Esophagus squamous epithelium (tissue), 5 donors: Measurements from ENCODE around the gene MRPS31. TPM values are rescaled to one million over a fixed set of nuclear protein-coding genes. Genes with fewer than 3 reads are reported as not detected.
A peak's percentile ranks its signal among the peaks of the same experiment; 100 is the strongest.

Experiments used
- DNase-seq: peaks from one replicate; lab custom pipeline; 2025; lab: John Stamatoyannopoulos, UW
- H3K27ac ChIP-seq, 4 donors: fragments of 200-600 bp; sonication (generic); one replicate each; pipeline ENCODE4 v1.5.1; 2016 to 2019; ENCODE audit warnings: mild to moderate bottlenecking in 1 of 4
- H3K27me3 ChIP-seq, 4 donors: fragments of 200-600 bp; sonication (generic); 1 replicate in 3 of 4; 2 replicates in 1 of 4; pipeline versions ENCODE4 v1.5.1 to v1.6.0; 2017 to 2021; ENCODE audit warnings: antibody characterized with exemption in 1 of 4
- H3K36me3 ChIP-seq, 3 donors: fragments of 200-600 bp; sonication (generic); one replicate each; pipeline ENCODE4 v1.5.1; 2016 to 2019
- H3K4me1 ChIP-seq, 3 donors: fragments of 200-600 bp; sonication (generic); one replicate each; pipeline ENCODE4 v1.5.1; 2017 to 2019
- H3K4me3 ChIP-seq, 4 donors: fragments of 200-600 bp; sonication (generic); 1 replicate in 3 of 4; 2 replicates in 1 of 4; pipeline ENCODE4 v1.5.1; 2016 to 2019; ENCODE audit warnings: mild to moderate bottlenecking in 2 of 4, moderate library complexity in 1 of 4
- H3K9me3 ChIP-seq, 3 donors: fragments of 200-600 bp; sonication (generic); one replicate each; pipeline ENCODE4 v1.5.1; 2016 to 2019
- CTCF ChIP-seq, 6 experiments: fragments of 450-650 bp in 4 of 6; fragments of 200-600 bp in 2 of 6; sonication (generic) in 2 of 6; IDR thresholded peaks; one replicate each; pipeline ENCODE4 v1.5.1; 2016 to 2019; ENCODE audit warnings: antibody characterized with exemption in 6 of 6, mild to moderate bottlenecking in 4 of 6, moderate library complexity in 4 of 6
- POLR2A ChIP-seq, 4 donors: fragments of 450-650 bp; IDR thresholded peaks; one replicate each; pipeline ENCODE4 v1.6.1; 2017; ENCODE audit warnings: antibody characterized with exemption in 4 of 4, mild to moderate bottlenecking in 4 of 4, moderate library complexity in 3 of 4
- WGBS, 2 donors: methylation state at CpG; one replicate each; pipeline ENCODE4 v1.1.5; 2018; 5-methylcytosine and 5-hydroxymethylcytosine counted together
- intact Hi-C: fragments of 100-400 bp; cut with DNase I; formaldehyde crosslinking; loops from one replicate; pipeline ENCODE4 v1.15.0; 2022
- total RNA-seq, 4 donors: library from RNA; depleted of rRNA; stranded (reverse); fragments of >200 nt; gene quantifications; one replicate each; pipeline ENCODE4 v1.1.0, GENCODE V29; 2016
- donor health status: DM: yes; HTN: yes; CAD: no.

Gene MRPS31
- 10 to 100 TPM in 3 of 4 donors, 1 to 10 TPM in 1; 8.8 to 24.2 (median 18.0) TPM for total RNA-seq

- 0% methylated on average over 24 to 26 of the region's 52 CpGs for WGBS, 2 donors
- intact Hi-C loops = no loop called here
Measured at GRCh38 chr13:40770934-40771618, at the start of gene MRPS31. TSS of gene MRPS31 (minus strand) at chr13:40771190. CDS start at chr13:40771136, 54 bp downstream.

GRCh38 chr13:40819797-40820315 is 48.9 kb upstream of the MRPS31 start:
- Histone ChIP-seq H3K27me3 (no peaks in the 10 kb centered on the region), H3K36me3 (peaks cover 0 to 8% (median 0%) of the 10 kb centered on the region in 3 donors), H3K4me1 (no peaks in the 10 kb centered on the region), H3K9me3 (peaks cover 0 to 4% (median 0%) of the 10 kb centered on the region in 3 donors), H3K4me3 (no peak overlapping the region), H3K27ac (no peak overlapping the region)
- DNase-seq = no peak
- TF ChIP-seq POLR2A (IDR thresholded peaks at IDR 0.05) = no peak
- TF ChIP-seq CTCF (IDR thresholded peaks at IDR 0.05) = no peak
- 64 to 93% methylated on average over 1 of the region's 1 CpG for WGBS, 2 donors
- intact Hi-C loops = no loop called here

More at GRCh38 chr13:40770934-40771618, at the start of gene MRPS31:
- H3K4me3 ChIP-seq = peak within 1 kb of the TSS; percentile 67 to 90 (median 78)
- H3K4me1 ChIP-seq = peaks cover 0 to 14% (median 11%) of the 10 kb centered on the region in 3 donors
- H3K9me3 ChIP-seq = no peaks in the 10 kb centered on the region
- peak in 3 of 4 donors; percentile 16 to 72 (median 16) for TF ChIP-seq POLR2A (IDR thresholded peaks at IDR 0.05)
- TF ChIP-seq CTCF (IDR thresholded peaks at IDR 0.05) = peak in 1 of 6 experiments; percentile 19
- DNase-seq = peak; percentile 85
- H3K27ac ChIP-seq = peak within 1 kb of the TSS; percentile 86 to 96 (median 92)
- no peaks in the 10 kb centered on the region for H3K27me3 ChIP-seq
- H3K36me3 ChIP-seq = peaks cover 0 to 7% (median 0%) of the 10 kb centered on the region in 3 donors

- Histone ChIP-seq H3K27me3 (no peaks in the 10 kb centered on the region), H3K4me1 (no peaks in the 10 kb centered on the region), H3K9me3 (peaks cover 0 to 4% (median 0%) of the 10 kb centered on the region in 3 donors), H3K36me3 (peaks cover 0 to 10% (median 0%) of the 10 kb centered on the region in 3 donors), H3K4me3 (no peak overlapping the region), H3K27ac (no peak overlapping the region)
- intact Hi-C loops = no loop called here
- no peak for DNase-seq
- no peak for TF ChIP-seq POLR2A (IDR thresholded peaks at IDR 0.05)
- TF ChIP-seq CTCF (IDR thresholded peaks at IDR 0.05) = no peak
- 79 to 87% methylated on average over 5 of the region's 5 CpGs for WGBS, 2 donors
Measured at GRCh38 chr13:40818926-40819325, 47.9 kb upstream of the MRPS31 start.

- no peak for DNase-seq
- TF ChIP-seq POLR2A (IDR thresholded peaks at IDR 0.05) (no peak), CTCF (IDR thresholded peaks at IDR 0.05) (no peak)
- intact Hi-C loops = no loop called here
- H3K36me3 ChIP-seq = peaks cover 0 to 47% (median 3%) of the 10 kb centered on the region in 3 donors
- peaks cover 0 to 4% (median 0%) of the 10 kb centered on the region in 3 donors for H3K9me3 ChIP-seq
- 94 to 100% methylated on average over 2 of the region's 2 CpGs for WGBS, 2 donors
- H3K4me1 ChIP-seq = no peaks in the 10 kb centered on the region
- H3K27ac ChIP-seq = no peak overlapping the region
- H3K4me3 ChIP-seq = no peak overlapping the region
- no peaks in the 10 kb centered on the region for H3K27me3 ChIP-seq
Measured at GRCh38 chr13:40814803-40815202, 43.8 kb upstream of the MRPS31 start.
